Keratinocyte (primary cell): Measurements from ENCODE around the gene SEC16A.

ENCODE experiments used
- CTCF ChIP-seq, 3 experiments: IDR thresholded peaks in 1 of 3; conservative IDR thresholded peaks in 1 of 3; optimal IDR thresholded peaks in 1 of 3; 2 replicates in 2 of 3; 3 replicates in 1 of 3; pipeline versions ENCODE3 to v1.5.1; 2011; ENCODE audit warnings: low read length in 3 of 3, mild to moderate bottlenecking in 3 of 3, moderate library complexity in 2 of 3, control low read depth in 1 of 3, inconsistent platforms in 1 of 3; ENCODE audit not compliant: insufficient read depth in 2 of 3; ENCODE audit errors: extremely low read depth in 1 of 3
- EZH2 ChIP-seq: IDR thresholded peaks from one replicate; pipeline ENCODE4 v1.6.1; 2012; ENCODE audit warnings: inconsistent platforms, mild to moderate bottlenecking, low read length, moderate library complexity

GRCh38 chr9:136391737-136392537 is 90.9 kb downstream of the SEC16A start:
- TF ChIP-seq CTCF (optimal IDR thresholded peaks at IDR 0.05 in 1 of 3, IDR thresholded peaks at IDR 0.05 in 1 of 3, conservative IDR thresholded peaks at IDR 0.05 in 1 of 3; ENCODE audit: extremely low read depth in 1 of 3, insufficient read depth in 2 of 3, low read length in 3 of 3), result no peak
- TF ChIP-seq EZH2, result no peak
